Cardiac septum (tissue), 1 donor: ENCODE measurements around the gene RBP2. TPM values are rescaled to one million over a fixed set of nuclear protein-coding genes. Genes with fewer than 3 reads are reported as not detected.

Experiments used
- DNase-seq: peaks from one replicate; pipeline ENCODE4 v3.0.0-alpha.2; 2020; ENCODE audit warnings: low spot score
- intact Hi-C: fragments of 100-400 bp; cut with DNase I; formaldehyde crosslinking; loops from one replicate; pipeline ENCODE4 v1.14.0; 2022
- long read RNA-seq: library from polyadenylated mRNA; unstranded; transcript quantifications from one replicate; pipeline ENCODE4 v2.0.0, GENCODE V29; 2021
- total RNA-seq: library from RNA; stranded (reverse); fragmentation: NEBNext Ultra II Directional; extraction: Animal tissue kit (Norgen Biotek cat#: 25700); gene quantifications from one replicate; pipeline ENCODE4 v1.2.1, GENCODE V29; 2021
- donor health status: DM: no; HTN: no; CAD: no.

Gene RBP2
- total RNA-seq: not detected
- long read RNA-seq: 0 reads

DNA sequence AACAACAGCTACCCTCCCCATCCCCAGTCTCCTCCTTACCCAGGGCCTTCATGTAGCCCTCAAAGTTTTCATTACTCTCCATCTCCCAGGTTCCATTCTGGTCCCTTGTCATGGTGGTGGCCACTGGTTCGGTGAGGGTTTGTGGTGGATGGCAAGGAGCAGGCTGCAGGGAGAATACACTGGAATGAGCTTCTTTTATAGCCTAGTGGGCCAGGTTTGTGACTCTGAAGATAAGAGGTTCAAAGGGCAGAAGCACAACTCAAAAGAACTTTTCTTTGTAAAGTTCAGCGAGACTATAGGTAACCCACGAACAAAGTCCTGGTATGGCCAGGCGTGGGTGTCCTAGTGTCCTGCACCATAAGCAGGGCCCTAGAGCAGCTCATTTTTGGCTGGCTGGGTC, at the start of gene RBP2:
TSS of gene RBP2 (minus strand) at position 169 of the 400 bp plus-strand sequence. CDS start at position 112, 57 bp downstream.
- intact Hi-C loops: no loop called here
- no peak for DNase-seq

DNA sequence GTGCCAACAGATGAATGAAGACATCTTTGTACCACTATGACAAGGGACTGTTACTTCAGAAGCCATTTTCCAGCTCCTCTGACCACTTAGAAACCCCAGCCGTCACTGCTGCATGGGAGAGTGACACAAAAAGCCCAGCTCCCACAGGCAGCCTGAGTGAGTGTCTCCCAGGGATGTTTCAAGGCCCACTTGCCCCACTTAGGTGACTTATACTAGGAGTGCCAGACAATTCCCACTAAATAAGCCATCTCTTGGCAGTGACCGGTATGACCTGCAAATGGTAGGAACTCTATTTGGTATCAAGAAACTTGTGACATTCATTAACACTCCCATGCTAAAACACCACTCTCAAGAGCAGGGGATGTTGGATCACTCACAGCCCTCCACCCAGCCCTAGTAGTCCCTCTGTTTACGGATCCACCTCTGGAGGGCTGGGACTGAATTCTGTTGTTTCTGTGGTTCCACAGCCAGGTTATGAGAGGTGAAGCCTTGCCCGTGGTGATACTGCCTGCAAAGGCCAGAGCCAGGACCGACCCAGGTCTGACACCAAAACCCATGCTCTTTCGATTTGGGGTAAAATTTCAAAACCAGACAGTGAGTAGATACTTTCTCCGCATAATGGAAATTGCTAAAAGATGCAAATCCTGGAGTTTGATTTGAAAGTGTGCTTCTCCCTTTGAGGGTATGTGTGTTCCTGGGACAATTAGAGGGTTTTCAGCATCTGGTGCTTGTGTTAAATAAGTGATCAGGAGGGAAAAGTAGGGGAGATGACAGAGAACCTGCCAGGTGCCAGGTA, 48.7 kb upstream of the RBP2 start:
- intact Hi-C loops: no loop called here
- DNase-seq: no peak

DNA sequence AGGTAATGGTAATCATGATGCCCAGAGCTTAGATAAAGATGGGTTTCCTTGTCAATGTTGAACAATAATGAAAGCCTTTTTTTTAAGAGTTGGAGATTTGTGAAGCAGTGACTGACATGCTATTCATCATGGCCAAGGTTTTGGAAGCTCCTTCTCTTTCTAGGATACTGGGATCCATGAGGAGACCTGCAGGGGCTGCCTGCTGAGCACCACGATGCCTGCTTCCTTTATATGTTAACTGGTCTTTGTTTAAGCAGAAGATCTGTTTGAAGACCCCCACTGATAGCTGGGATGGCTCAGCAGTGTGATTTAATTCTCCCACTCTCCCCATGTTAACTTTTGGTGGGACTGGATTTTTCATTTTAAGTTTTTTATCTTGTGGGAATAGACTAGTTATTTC, 47.4 kb upstream of the RBP2 start:
- no peak for DNase-seq
- intact Hi-C loops: no loop called here

- intact Hi-C loops: no loop called here
- no peak for DNase-seq
These were observed 46.9 kb upstream of the RBP2 start for GRCh38 chr3:139523166-139523565.

GRCh38 chr3:139522421-139522820, 46.1 kb upstream of the RBP2 start:
- intact Hi-C loops: no loop called here

DNA sequence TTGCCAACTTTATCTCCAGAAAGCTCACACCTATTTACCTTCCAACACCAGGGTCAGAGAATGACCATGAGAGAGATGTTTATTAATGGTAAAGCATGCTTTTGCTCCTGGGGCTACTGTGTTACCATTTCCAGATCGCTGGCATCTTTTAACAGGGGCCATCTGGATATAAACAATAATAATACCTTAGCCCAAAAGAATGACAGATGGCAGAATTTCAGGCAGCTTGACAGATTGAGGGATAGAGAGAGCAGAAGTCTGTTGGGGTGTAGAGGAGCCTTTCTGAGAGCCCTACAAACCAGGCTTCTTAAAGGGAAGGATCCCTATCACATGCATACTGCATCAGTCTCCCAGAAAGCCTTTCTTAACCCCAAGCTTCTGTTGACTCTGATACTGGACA, 45.5 kb upstream of the RBP2 start:
- intact Hi-C loops: no loop called here
- no peak for DNase-seq

More at GRCh38 chr3:139522421-139522820, 46.1 kb upstream of the RBP2 start:
- DNase-seq: no peak

DNA sequence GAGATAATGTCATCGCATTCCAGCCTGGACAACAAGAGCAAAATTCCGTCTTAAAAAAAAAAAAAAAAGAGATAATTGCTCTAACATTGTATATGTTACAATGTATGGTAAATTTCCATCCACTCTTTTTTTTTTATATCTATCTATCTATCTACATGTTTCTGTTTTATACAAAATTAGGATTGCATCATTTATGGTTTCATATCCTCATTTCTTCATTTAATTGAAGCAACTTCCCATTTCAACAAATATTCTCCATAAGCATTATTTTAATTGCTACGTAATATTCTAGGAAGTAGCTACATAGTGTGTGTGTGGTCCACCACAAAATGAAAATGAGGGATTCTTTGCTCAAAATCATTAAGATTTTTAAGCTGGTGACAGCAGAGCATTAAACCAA, 44.8 kb upstream of the RBP2 start:
- intact Hi-C loops: no loop called here
- DNase-seq: no peak

DNA sequence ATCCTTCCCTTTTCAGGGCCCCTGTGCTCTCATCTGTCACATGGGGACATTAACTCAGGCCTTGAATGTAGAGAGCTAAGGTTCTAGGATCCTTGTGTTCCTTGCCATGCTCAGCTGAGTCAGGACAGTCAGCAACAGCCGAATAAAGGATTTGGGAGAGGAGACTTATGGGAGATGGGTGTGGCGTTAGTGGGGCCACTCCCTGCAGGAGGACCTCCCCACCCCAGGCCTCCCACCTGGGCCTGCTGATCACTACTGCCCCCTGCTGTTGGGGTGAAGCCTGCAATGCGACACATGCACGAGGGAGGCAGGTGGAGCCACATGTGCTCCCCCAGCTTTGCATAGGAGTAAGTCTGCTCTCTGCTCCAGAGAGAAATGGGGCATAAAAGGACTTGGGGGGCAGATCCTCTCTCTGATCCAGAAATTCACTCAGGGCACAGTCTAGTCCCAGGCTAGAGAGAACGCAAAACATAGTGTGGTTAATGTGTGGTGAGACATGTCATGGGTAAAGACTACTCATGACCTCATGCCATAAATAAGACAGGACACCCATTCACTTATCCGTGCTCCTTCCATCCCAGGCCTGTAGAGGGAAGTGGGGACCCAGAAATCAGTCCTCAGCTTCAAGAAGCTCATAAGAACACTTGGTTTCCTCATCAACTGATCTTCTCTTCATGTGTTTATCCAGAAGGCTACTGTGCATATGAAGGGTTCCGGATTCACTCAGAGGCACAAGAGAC, 43.9 kb upstream of the RBP2 start:
- no peak for DNase-seq
- intact Hi-C loops: no loop called here

DNA sequence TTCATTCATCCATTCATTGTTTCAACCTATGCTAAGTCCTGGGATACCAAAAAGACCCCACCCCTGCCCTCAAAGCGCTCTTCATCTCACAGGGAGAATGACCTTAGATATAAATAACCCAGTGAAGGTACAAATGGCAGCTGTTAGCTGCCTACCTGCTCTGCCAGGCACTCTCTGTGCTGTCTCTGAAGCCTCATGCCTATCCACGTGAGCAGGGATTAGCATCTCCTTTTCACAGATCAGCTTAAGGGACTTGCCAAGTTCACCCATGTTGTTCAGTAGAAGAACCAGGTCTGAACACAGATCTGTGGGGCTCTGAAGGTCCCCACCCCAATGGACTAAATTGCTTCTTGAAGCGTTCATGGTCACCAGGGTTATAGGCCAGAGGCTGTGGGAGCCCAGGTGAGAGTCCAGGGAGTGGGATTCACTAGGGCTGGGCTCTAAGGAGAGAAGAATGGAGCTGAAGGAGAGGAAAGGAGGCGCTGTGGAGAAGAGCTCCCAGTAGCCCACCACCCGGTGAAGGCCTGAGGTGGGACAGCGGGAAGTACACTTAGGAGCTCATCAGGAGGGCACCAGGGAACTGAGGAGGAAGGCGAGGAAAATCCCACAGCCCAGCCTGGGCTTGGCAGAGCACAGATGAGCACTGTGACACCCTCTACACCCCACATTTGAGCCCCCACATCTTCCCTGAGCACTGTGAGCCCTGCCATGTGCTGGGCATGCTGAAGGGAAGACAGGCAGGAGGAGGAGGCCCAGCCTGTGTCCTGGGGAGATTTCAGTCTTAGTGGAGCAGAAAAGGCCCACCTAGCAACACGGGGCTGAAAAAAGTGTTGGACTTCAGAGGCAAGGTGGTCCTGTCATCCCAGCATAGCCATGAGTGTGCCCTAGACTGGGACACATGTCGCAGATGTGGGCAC, 42.9 kb upstream of the RBP2 start:
- intact Hi-C loops: no loop called here
- DNase-seq: no peak

DNA sequence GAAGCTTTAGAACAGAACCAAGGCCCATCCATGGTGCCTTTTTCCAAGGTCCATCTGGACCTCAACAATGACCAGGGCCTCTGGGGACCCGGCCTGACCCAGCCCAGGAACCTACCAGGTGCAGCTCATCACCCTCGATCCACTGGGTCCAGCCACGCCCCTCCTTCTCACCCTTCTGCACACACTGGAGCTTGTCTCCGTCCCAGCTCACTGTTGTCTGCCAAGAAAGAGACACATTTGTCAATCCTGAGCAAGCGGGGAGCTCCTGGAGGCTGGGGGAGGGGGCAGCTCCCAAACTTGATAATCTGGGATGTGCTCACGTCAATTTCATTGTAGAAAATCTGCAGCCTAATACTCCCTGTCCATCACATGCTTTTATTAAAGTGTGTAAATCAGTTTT, 42.0 kb upstream of the RBP2 start:
- no peak for DNase-seq
- intact Hi-C loops: no loop called here

GRCh38 chr3:139517321-139518065, 41.2 kb upstream of the RBP2 start:
- intact Hi-C loops: no loop called here
- no peak for DNase-seq

GRCh38 chr3:139514741-139515140, 38.4 kb upstream of the RBP2 start:
- DNase-seq: no peak
- intact Hi-C loops: no loop called here

GRCh38 chr3:139509631-139510030, 33.3 kb upstream of the RBP2 start:
- DNase-seq: no peak

DNA sequence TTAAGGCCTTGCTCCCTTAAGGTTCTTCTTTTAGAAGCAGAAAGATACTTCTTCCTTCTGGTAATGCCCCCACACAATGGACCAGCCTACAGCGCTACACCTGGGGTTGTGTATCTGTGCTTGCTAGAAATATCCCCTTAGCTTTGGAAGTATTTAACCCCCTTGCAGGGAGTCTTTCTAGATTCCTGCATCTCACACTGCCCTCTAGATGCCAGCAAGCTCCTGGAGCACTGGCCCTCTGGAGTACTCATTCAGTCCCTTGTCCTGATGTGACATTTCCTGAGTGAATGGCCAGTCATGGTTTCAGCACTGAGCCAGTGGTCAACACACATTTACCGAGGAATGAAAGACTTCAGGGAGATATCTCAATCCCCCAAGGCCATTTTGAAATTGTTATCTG, 30.4 kb upstream of the RBP2 start:
- DNase-seq: no peak
- intact Hi-C loops: no loop called here

More at GRCh38 chr3:139509631-139510030, 33.3 kb upstream of the RBP2 start:
- intact Hi-C loops: no loop called here

DNA sequence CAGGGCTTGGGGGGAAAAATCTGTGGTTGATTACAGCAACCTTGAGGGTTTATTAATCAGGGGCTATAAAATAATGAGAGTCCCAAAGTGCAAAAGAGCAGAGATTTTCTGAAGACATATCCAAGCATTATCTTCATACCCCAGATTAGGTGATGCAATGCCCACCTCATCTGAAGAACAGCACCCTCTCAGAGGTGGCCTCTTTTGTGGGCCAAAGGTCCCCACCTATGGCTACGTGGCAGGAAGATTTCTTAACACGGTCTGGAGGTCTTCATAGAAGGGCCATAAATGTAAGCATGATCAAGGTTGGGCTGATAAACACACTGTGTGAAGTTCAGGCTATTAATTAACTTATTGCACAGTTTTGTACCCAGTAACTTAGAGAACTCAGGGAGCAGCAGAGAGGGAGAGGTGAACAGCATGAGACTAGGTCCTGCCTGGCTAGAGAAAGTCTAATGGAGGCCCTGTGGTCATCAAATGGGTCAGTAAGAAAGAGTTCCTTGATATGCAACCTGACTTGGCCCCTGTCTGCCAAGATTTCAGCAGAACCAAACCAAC, 29.6 kb upstream of the RBP2 start:
- no peak for DNase-seq
- intact Hi-C loops: no loop called here

DNA sequence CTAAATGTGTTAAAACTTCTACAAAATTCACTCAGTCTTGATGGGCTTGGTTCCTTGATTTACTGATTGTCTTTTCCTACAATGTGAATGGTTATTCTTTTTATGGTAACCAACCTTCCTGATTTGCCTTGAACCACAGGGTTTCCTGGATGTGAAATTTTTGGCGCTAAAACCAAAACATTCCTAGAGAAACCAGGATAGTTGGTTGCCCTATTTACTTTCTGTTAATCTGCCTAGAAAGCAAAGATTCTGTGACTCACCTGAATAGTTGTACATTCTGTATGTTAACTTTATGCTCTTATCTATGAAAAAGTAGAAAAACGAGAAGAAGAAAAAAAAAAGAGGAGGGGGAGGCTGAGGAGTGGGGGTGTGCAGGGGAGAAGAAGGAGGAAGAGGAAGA, 23.2 kb upstream of the RBP2 start:
- intact Hi-C loops: no loop called here
- no peak for DNase-seq

- intact Hi-C loops: no loop called here
These were observed 17.6 kb upstream of the RBP2 start for GRCh38 chr3:139493826-139494385.

GRCh38 chr3:139491966-139492365, 15.7 kb upstream of the RBP2 start:
- no peak for DNase-seq
- intact Hi-C loops: no loop called here

More at GRCh38 chr3:139493826-139494385, 17.6 kb upstream of the RBP2 start:
- DNase-seq: no peak
